ENCODE measurements around the gene CEACAM19.

CEACAM19 gene

GRCh38 chr19:44723299-44723951 lies 52.1 kb downstream of the CEACAM19 start:
- TF ChIP-seq, protein P1, sequence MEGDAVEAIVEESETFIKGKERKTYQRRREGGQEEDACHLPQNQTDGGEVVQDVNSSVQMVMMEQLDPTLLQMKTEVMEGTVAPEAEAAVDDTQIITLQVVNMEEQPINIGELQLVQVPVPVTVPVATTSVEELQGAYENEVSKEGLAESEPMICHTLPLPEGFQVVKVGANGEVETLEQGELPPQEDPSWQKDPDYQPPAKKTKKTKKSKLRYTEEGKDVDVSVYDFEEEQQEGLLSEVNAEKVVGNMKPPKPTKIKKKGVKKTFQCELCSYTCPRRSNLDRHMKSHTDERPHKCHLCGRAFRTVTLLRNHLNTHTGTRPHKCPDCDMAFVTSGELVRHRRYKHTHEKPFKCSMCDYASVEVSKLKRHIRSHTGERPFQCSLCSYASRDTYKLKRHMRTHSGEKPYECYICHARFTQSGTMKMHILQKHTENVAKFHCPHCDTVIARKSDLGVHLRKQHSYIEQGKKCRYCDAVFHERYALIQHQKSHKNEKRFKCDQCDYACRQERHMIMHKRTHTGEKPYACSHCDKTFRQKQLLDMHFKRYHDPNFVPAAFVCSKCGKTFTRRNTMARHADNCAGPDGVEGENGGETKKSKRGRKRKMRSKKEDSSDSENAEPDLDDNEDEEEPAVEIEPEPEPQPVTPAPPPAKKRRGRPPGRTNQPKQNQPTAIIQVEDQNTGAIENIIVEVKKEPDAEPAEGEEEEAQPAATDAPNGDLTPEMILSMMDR (IDR thresholded peaks at IDR 0.05): no peak

- TF ChIP-seq, protein P1 (IDR thresholded peaks at IDR 0.05): peak; percentile 65
Measured at GRCh38 chr19:44723952-44724319, 52.7 kb downstream of the CEACAM19 start.

DNA sequence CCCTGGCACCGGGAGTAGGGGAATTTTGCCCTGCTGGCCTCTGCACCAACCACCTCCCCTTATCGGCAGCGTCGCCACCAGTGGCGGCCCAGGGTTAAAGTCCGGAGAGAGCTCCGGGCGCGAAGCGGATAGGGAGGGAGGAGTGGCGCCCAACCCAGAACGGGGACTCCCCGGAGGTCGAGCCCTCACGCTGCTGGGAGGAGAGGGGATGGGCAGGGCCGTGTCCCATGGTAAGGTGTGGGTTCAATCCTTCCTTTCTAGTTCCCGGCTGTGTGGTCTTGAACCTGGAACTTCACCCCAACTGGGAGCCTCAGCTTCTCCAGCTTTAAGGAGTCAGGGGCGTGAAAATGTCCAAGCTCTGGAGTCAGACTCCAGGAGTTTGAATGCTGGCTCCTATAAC lies 54.0 kb downstream of the CEACAM19 start:
- TF ChIP-seq, protein P1 (IDR thresholded peaks at IDR 0.05): no peak

DNA sequence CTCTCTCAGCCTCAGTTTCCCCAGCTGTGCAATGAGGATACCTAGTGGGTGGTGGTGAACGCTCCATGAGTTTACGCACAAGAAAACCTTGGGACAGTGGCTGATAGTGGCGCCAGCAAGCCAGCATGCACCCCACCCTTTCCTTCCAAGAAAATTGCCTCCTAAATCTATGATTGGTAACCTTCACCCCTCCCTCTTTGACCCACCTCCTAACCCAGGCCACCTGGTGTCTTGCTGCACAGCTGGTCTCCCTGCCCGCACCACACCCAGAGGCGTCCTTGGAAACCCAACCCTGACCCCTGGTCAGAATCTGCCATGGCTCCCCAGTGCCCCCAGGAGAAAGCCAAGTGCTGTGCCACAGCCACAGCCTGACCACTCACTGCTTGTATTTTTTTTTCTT lies 54.4 kb downstream of the CEACAM19 start:
- TF ChIP-seq, protein P1 (IDR thresholded peaks at IDR 0.05): no peak

- TF ChIP-seq, protein P1 (IDR thresholded peaks at IDR 0.05): no peak
Measured at GRCh38 chr19:44726465-44726864, 55.2 kb downstream of the CEACAM19 start.

DNA sequence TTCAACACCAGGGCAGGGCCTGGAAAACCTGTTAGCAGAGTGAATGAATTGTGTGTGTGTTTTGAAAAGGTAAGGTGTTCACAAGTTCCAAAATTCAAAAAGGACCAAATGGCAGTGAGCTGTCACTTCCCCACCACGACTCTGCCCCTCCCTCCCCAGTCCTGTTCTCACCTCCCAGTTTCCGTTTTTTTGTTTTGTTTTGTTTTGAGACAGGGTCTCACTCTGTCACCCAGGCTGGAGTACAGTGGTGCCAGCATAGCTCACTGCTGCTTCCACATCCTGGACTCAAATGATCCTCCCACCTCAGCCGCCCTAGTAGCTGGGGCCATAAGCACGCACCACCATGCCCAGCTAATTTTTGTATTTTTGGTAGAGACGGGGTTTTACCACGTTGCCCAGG lies 56.9 kb downstream of the CEACAM19 start:
- TF ChIP-seq, protein P1 (IDR thresholded peaks at IDR 0.05): no peak

- TF ChIP-seq, protein P1 (IDR thresholded peaks at IDR 0.05): no peak
Measured at GRCh38 chr19:44729516-44730033, 58.3 kb downstream of the CEACAM19 start.

GRCh38 chr19:44731081-44731480 lies 59.8 kb downstream of the CEACAM19 start:
- TF ChIP-seq, protein P1 (IDR thresholded peaks at IDR 0.05): no peak
